HepG2 (cell line): Measurements from ENCODE around the gene AHRR.

Experiments
- FOXK2 ChIP-seq: fragments of 450-650 bp; IDR thresholded peaks from 2 replicates; pipeline ENCODE4 v1.6.1; 2016
- NAIF1 ChIP-seq: sonication (generic); formaldehyde crosslinking; IDR thresholded peaks from 2 replicates; pipeline ENCODE4 v1.5.0; 2020; ENCODE audit warnings: mild to moderate bottlenecking, missing genetic modification reagents, borderline replicate concordance
- NR2C2 ChIP-seq: sonication (generic); formaldehyde crosslinking; IDR thresholded peaks from 2 replicates; pipeline ENCODE4 v1.4.0; 2020; ENCODE audit warnings: missing genetic modification reagents, mild to moderate bottlenecking, moderate library complexity, borderline replicate concordance
- POLR2A ChIP-seq, 2 experiments: IDR thresholded peaks; 2 replicates each; pipeline ENCODE4 v1.6.1; 2011; ENCODE audit warnings: low read depth in 2 of 2, low read length in 2 of 2, mild to moderate bottlenecking in 1 of 2, moderate library complexity in 1 of 2; ENCODE audit not compliant: insufficient read depth in 1 of 2
- POLR2AphosphoS5 ChIP-seq: IDR thresholded peaks from 2 replicates; pipeline ENCODE4 v1.6.1; 2012; ENCODE audit warnings: low read depth, low read length
- SIN3A ChIP-seq: IDR thresholded peaks from 2 replicates; pipeline ENCODE4 v1.6.1; 2011; ENCODE audit warnings: low read depth, mild to moderate bottlenecking, control low read depth, low read length, borderline replicate concordance
- ZNF619 ChIP-seq: sonication (generic); formaldehyde crosslinking; IDR thresholded peaks from 2 replicates; pipeline ENCODE4 v1.4.0; 2020; ENCODE audit warnings: mild to moderate bottlenecking, missing genetic modification reagents
- TF ChIP-seq, protein P1 (sequence below): sonication (generic); formaldehyde crosslinking; IDR thresholded peaks from 2 replicates; pipeline ENCODE4 v1.5.0; 2020; ENCODE audit warnings: missing genetic modification reagents, mild to moderate bottlenecking, borderline replicate concordance
- TF ChIP-seq, protein P2 (sequence below): sonication (generic); formaldehyde crosslinking; IDR thresholded peaks from 2 replicates; pipeline ENCODE4 v1.5.0; 2020; ENCODE audit warnings: mild to moderate bottlenecking, missing genetic modification reagents, moderate library complexity

- TF ChIP-seq ZNF619 (CRISPR knock-in tag) (no peak), POLR2AphosphoS5 (no peak), POLR2A (IDR thresholded peaks at IDR 0.05; ENCODE audit: insufficient read depth in 1 of 2, low read depth in 2 of 2, low read length in 2 of 2) (no peak), NR2C2 (CRISPR knock-in tag) (no peak), NAIF1 (no peak), FOXK2 (no peak), SIN3A (no peak)
- TF ChIP-seq, protein P1, sequence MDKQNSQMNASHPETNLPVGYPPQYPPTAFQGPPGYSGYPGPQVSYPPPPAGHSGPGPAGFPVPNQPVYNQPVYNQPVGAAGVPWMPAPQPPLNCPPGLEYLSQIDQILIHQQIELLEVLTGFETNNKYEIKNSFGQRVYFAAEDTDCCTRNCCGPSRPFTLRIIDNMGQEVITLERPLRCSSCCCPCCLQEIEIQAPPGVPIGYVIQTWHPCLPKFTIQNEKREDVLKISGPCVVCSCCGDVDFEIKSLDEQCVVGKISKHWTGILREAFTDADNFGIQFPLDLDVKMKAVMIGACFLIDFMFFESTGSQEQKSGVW (CRISPR knock-in tag): no peak
- TF ChIP-seq, protein P2, sequence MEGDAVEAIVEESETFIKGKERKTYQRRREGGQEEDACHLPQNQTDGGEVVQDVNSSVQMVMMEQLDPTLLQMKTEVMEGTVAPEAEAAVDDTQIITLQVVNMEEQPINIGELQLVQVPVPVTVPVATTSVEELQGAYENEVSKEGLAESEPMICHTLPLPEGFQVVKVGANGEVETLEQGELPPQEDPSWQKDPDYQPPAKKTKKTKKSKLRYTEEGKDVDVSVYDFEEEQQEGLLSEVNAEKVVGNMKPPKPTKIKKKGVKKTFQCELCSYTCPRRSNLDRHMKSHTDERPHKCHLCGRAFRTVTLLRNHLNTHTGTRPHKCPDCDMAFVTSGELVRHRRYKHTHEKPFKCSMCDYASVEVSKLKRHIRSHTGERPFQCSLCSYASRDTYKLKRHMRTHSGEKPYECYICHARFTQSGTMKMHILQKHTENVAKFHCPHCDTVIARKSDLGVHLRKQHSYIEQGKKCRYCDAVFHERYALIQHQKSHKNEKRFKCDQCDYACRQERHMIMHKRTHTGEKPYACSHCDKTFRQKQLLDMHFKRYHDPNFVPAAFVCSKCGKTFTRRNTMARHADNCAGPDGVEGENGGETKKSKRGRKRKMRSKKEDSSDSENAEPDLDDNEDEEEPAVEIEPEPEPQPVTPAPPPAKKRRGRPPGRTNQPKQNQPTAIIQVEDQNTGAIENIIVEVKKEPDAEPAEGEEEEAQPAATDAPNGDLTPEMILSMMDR (CRISPR knock-in tag): no peak
These were observed 163.8 kb downstream of the AHRR start for GRCh38 chr5:485113-485945.
